IMR-90 (cell line): ENCODE measurements around the gene CCDC181.

Source experiments
- BHLHE40 ChIP-seq: fragments of 150-350 bp; IDR thresholded peaks from 2 replicates; pipeline ENCODE4 v1.6.1; 2016; ENCODE audit warnings: mild to moderate bottlenecking, low read depth, low read length
- CEBPB ChIP-seq: IDR thresholded peaks from 2 replicates; pipeline ENCODE4 v1.6.1; 2012; ENCODE audit warnings: low read depth, low read length, improper control_type of control experiment
- CHD1 ChIP-seq: IDR thresholded peaks from 2 replicates; pipeline ENCODE4 v1.6.1; 2012; ENCODE audit warnings: low read depth, low read length, improper control_type of control experiment
- CTCF ChIP-seq: conservative IDR thresholded peaks from 2 replicates; pipeline ENCODE4 v1.5.1; 2012; ENCODE audit warnings: mild to moderate bottlenecking, low read depth, low read length, improper control_type of control experiment
- ELK1 ChIP-seq: fragments of 150-350 bp; IDR thresholded peaks from 2 replicates; pipeline ENCODE4 v1.6.1; 2016; ENCODE audit warnings: low read depth, mild to moderate bottlenecking, low read length, moderate library complexity, borderline replicate concordance
- FOS ChIP-seq: fragments of 150-350 bp; IDR thresholded peaks from 2 replicates; pipeline ENCODE4 v1.6.1; 2016; ENCODE audit warnings: low read depth, low read length
- MAFK ChIP-seq: IDR thresholded peaks from 2 replicates; pipeline ENCODE4 v1.6.1; 2012; ENCODE audit warnings: low read depth, low read length, improper control_type of control experiment
- MAZ ChIP-seq: IDR thresholded peaks from 2 replicates; pipeline ENCODE4 v1.6.1; 2012; ENCODE audit warnings: low read depth, mild to moderate bottlenecking, low read length, improper control_type of control experiment, moderate library complexity, borderline replicate concordance
- POLR2A ChIP-seq: IDR thresholded peaks from 2 replicates; pipeline ENCODE4 v1.6.1; 2012; ENCODE audit warnings: mild to moderate bottlenecking, low read depth, low read length
- RAD21 ChIP-seq: IDR thresholded peaks from 2 replicates; pipeline ENCODE4 v1.6.1; 2012; ENCODE audit warnings: low read length, improper control_type of control experiment
- RCOR1 ChIP-seq: IDR thresholded peaks from 2 replicates; pipeline ENCODE4 v1.6.1; 2012; ENCODE audit warnings: mild to moderate bottlenecking, low read length, improper control_type of control experiment; ENCODE audit not compliant: insufficient replicate concordance
- RFX5 ChIP-seq: IDR thresholded peaks from 2 replicates; pipeline ENCODE4 v1.8.0; 2012; ENCODE audit warnings: low read depth, mild to moderate bottlenecking, low read length, moderate library complexity
- SMC3 ChIP-seq: fragments of 150-350 bp; IDR thresholded peaks from 2 replicates; pipeline ENCODE4 v1.6.1; 2016; ENCODE audit warnings: low read depth, mild to moderate bottlenecking, antibody characterized with exemption, low read length, moderate library complexity
- USF2 ChIP-seq: fragments of 150-350 bp; IDR thresholded peaks from 2 replicates; pipeline ENCODE4 v1.6.1; 2017; ENCODE audit warnings: mild to moderate bottlenecking, antibody characterized with exemption, low read length, low read depth

DNA sequence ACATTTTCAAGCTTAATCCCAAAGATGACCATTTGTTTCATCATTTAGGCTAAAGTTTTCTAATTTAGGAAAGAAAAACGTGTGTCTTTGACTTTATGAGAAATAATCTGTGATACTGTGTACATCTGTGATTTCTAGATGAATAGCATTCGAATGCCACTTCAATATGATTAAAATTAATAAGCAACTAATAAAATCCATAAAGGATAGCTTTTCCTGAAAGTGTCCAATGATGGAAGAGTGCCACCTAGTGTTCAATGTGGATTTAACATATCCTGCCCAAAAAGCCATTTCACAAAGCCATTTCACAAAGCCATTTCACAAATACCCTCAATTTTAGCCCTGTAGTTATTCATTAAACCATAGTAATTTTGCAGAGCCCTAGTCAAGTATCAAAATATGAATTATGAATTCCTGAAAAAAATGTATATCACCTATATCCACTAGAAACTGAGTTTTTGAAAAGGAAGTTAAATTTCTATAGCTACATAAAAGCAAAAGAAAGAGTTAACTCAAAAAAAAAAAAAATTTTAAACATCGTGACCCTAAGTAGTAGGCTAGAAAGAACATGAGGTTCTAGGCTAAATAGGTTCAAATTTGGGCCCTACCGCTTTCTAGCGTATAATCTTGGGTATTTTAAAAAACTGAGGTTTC lies 78.8 kb downstream of the CCDC181 start:
- TF ChIP-seq CTCF (peak; percentile 86), FOS (no peak), POLR2A (no peak), USF2 (no peak), ELK1 (no peak), CEBPB (no peak), RCOR1 (no peak), CHD1 (no peak), SMC3 (peak; percentile 85), RFX5 (no peak), BHLHE40 (no peak), RAD21 (peak; percentile 90), MAZ (no peak), MAFK (no peak)
